ENCODE measurements around the gene TMEM164. TPM values are rescaled to one million over a fixed set of nuclear protein-coding genes. Genes with fewer than 3 reads are reported as not detected.

Gene TMEM164
- total and polyA plus RNA-seq, 11 donors = 14.4 to 117 (median 50.3) TPM

- no peak overlapping the region for H3K4me3 ChIP-seq
- no peak overlapping the region for H3K27ac ChIP-seq
- H3K36me3 ChIP-seq = no peaks in the 10 kb centered on the region
- 75 to 89% (median 77%) methylated on average over 1 of the region's 1 CpG for WGBS, 4 donors
- intact Hi-C loops (cut with DNase I) = no loop called here
- DNase-seq = no peak
- H3K27me3 ChIP-seq = peaks cover 0 to 12% (median 0%) of the 10 kb centered on the region in 9 donors
- ATAC-seq = no peak
- peaks cover 0 to 14% (median 3%) of the 10 kb centered on the region in 12 donors for H3K4me1 ChIP-seq
- TF ChIP-seq, protein P1, sequence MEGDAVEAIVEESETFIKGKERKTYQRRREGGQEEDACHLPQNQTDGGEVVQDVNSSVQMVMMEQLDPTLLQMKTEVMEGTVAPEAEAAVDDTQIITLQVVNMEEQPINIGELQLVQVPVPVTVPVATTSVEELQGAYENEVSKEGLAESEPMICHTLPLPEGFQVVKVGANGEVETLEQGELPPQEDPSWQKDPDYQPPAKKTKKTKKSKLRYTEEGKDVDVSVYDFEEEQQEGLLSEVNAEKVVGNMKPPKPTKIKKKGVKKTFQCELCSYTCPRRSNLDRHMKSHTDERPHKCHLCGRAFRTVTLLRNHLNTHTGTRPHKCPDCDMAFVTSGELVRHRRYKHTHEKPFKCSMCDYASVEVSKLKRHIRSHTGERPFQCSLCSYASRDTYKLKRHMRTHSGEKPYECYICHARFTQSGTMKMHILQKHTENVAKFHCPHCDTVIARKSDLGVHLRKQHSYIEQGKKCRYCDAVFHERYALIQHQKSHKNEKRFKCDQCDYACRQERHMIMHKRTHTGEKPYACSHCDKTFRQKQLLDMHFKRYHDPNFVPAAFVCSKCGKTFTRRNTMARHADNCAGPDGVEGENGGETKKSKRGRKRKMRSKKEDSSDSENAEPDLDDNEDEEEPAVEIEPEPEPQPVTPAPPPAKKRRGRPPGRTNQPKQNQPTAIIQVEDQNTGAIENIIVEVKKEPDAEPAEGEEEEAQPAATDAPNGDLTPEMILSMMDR (IDR thresholded peaks at IDR 0.05) = no peak
- no peak for TF ChIP-seq POLR2A (IDR thresholded peaks at IDR 0.05)
- peaks cover 0 to 5% (median 0%) of the 10 kb centered on the region in 12 donors for H3K9me3 ChIP-seq
Measured at GRCh38 chrX:110182362-110182761, 179.4 kb downstream of the TMEM164 start.

DNA sequence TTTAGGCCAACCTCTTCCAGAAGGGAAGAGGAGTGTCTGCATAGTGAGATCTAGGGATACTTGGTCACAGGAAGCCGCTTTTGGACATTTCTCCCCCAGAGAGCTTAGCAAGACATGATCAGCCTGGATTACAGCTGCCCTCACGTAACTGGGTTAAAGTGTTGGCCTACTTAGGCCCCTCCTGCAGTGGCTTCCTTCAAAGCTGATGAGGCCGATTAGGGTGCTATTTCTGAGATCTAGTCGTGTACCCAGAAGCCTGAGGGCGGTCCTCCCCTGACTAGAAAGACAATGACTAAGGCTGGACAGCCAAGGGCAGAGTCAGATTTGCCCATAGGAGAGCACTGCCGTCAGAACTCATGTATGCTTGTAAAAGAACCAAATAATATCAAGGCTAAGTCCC, 180.0 kb downstream of the TMEM164 start:
- H3K36me3 ChIP-seq = no peaks in the 10 kb centered on the region
- H3K27me3 ChIP-seq = peaks cover 0 to 12% (median 0%) of the 10 kb centered on the region in 9 donors
- H3K4me3 ChIP-seq = no peak overlapping the region
- no peak for TF ChIP-seq POLR2A (IDR thresholded peaks at IDR 0.05)
- TF ChIP-seq, protein P1 (IDR thresholded peaks at IDR 0.05) = no peak
- intact Hi-C loops (cut with DNase I) = no loop called here
- no peak overlapping the region for H3K27ac ChIP-seq
- no peak for DNase-seq
- peak in 2 of 4 donors; percentile 11 to 16 for ATAC-seq
- 39 to 70% (median 59%) methylated on average over 4 to 6 of the region's 6 CpGs for WGBS, 4 donors
- peaks cover 0 to 5% (median 0%) of the 10 kb centered on the region in 12 donors for H3K9me3 ChIP-seq
- peaks cover 0 to 14% (median 3%) of the 10 kb centered on the region in 12 donors for H3K4me1 ChIP-seq

DNA sequence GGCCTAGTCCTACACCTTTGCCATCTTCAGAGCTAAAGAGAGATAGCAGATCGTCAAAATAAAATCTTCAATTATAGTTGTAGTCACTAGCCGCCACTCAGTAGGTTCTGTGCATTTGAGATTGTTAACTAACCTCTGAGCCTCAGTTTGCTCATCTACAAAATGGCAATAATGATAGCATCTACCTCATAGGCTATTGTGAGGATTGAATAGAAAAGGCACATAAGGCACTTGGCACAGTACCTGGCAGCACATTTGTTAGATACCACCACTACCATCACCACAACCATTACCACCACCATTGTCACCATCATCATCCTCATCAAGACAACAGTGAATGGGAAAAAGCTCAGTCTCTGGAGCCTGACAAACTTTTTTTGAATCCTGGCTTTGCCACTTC, 180.4 kb downstream of the TMEM164 start:
- TF ChIP-seq POLR2A (IDR thresholded peaks at IDR 0.05) = no peak
- TF ChIP-seq, protein P1 (IDR thresholded peaks at IDR 0.05) = no peak
- WGBS, 4 donors = 92 to 98% (median 95%) methylated on average over 2 of the region's 2 CpGs
- no peak overlapping the region for H3K4me3 ChIP-seq
- H3K9me3 ChIP-seq = peaks cover 0 to 5% (median 0%) of the 10 kb centered on the region in 12 donors
- no peaks in the 10 kb centered on the region for H3K36me3 ChIP-seq
- H3K4me1 ChIP-seq = peaks cover 0 to 13% (median 3%) of the 10 kb centered on the region in 12 donors
- no peak for ATAC-seq
- H3K27ac ChIP-seq = no peak overlapping the region
- intact Hi-C loops (cut with DNase I) = no loop called here
- no peak for DNase-seq
- peaks cover 0 to 12% (median 0%) of the 10 kb centered on the region in 9 donors for H3K27me3 ChIP-seq

GRCh38 chrX:110188701-110189558, 186.0 kb downstream of the TMEM164 start:
- H3K9me3 ChIP-seq = peaks cover 0 to 5% (median 0%) of the 10 kb centered on the region in 12 donors
- no peak overlapping the region for H3K27ac ChIP-seq
- no peak for TF ChIP-seq POLR2A (IDR thresholded peaks at IDR 0.05)
- TF ChIP-seq, protein P1 (IDR thresholded peaks at IDR 0.05) = no peak
- no peak overlapping the region for H3K4me3 ChIP-seq
- H3K36me3 ChIP-seq = no peaks in the 10 kb centered on the region
- intact Hi-C loops (cut with DNase I) = no loop called here
- DNase-seq (no peak), ATAC-seq (no peak)
- WGBS, 4 donors = 66 to 71% (median 70%) methylated on average over 4 of the region's 4 CpGs
- H3K4me1 ChIP-seq = no peaks in the 10 kb centered on the region
- H3K27me3 ChIP-seq = peaks cover 0 to 12% (median 0%) of the 10 kb centered on the region in 9 donors

Data from heart left ventricle (tissue), 16 donors.